GM18909 (cell line): Measurements from ENCODE around the gene PCBP3.

Experiments used
- ATAC-seq: cut with Tn5 transposase; IDR thresholded peaks from one replicate; pipeline ENCODE4 v1.9.1; 2021; ENCODE audit warnings: mild to moderate bottlenecking; ENCODE audit not compliant: unreplicated experiment, poor library complexity

Gene PCBP3

DNA sequence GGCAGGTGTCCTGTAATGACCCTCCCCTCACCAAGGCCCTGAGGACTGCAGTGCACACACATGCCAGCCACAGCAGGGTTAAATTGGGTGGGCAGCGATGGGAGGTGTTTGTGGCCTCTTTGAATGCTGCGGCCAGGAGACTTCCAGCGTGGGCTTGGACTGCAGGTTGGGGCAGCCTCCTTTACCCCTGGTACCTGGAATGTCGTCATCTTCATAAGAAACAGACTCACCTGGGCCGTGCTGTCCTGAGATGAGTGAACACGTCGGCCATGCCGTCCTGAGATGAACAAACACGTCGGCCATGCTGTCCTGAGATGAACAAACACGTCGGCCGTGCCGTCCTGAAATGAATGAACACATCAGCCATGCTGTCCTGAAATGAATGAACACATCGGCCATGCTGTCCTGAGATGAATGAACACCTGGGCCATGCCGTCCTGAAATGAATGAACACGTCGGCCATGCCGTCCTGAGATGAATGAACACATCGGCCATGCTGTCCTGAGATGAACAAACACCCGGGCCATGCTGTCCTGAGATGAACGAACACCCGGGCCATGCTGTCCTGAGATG is 288.0 kb downstream of the PCBP3 start:
- ATAC-seq, result no peak

DNA sequence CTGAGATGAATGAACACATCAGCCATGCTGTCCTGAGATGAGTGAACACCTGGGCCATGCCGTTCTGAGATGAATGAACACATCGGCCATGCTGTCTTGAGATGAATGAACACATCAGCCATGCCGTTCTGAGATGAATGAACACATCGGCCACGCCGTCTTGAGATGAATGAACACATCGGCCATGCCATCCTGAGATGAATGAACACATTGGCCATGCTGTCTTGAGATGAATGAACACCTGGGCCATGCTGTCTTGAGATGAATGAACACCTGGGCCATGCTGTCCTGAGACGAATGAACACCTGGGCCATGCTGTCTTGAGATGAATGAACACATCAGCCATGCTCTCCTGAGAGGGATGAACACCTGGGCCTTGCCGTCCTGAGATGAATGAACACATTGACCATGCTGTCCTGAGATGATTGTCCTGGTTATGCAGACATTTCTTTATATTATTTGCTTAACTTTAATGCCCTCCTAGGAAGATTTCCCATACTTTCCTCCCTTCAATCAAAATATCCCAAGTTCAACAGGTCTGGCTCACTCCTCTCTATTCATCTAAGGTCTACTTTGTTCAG is 289.5 kb downstream of the PCBP3 start:
- ATAC-seq, result no peak

DNA sequence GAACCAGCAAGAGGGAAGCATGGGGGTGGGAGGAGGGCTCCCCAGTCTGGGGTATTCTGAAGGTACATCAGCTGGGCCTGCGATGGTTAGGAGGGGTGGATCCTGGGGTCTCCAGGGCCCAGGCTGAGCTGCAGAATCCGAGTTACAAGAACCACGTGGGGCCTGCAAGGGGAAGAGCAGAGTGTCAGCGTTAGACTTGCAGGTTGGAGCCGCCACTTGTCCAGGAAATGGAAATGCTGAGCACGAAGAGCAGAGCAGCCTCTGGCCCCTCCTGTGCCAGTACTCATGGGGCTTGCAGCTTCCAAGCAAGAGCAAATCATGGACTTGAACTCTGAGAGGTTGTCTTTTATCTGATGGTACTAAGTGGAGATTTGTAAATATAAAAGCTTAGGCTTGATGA is 290.6 kb downstream of the PCBP3 start:
- no peak for ATAC-seq

DNA sequence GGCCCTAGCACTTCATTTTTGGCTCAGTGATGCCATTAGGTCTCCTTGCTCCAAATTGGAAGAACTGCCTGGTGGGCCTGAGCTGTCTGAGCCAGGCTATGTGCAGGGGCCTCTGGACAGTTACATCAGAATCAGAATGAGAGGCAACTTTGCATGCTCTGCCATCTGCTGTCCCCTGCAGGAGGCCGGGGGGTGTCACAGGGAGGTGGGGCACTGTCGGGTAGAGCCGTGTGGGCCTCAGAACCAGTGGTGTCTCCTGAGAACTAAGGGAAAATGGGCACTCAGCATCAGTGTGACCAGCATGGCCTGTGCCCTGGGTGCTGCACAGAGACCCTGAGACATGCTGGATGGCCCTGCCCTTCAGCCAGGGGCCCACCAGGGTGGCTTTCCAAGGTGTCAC is 291.0 kb downstream of the PCBP3 start:
- ATAC-seq, result no peak

DNA sequence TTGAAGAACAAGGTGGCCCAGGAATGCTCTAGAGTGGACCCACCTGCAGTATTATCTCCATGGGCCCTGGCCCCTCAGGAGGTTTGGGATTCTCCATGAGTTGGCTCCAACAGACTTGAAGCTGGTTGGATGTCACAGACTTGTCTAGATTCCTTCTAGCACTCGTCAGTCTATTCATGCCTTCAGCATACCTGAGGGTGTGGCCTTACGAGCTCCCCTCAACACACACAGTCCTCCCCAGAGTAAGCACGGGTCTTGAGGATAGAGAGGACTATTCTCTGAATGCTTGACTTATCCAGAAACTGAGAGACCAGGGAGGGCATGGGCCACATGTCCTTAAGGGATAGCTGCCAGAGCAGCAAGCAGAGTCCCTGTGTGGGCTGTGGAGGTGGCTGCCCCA is 292.1 kb downstream of the PCBP3 start:
- ATAC-seq, result no peak

DNA sequence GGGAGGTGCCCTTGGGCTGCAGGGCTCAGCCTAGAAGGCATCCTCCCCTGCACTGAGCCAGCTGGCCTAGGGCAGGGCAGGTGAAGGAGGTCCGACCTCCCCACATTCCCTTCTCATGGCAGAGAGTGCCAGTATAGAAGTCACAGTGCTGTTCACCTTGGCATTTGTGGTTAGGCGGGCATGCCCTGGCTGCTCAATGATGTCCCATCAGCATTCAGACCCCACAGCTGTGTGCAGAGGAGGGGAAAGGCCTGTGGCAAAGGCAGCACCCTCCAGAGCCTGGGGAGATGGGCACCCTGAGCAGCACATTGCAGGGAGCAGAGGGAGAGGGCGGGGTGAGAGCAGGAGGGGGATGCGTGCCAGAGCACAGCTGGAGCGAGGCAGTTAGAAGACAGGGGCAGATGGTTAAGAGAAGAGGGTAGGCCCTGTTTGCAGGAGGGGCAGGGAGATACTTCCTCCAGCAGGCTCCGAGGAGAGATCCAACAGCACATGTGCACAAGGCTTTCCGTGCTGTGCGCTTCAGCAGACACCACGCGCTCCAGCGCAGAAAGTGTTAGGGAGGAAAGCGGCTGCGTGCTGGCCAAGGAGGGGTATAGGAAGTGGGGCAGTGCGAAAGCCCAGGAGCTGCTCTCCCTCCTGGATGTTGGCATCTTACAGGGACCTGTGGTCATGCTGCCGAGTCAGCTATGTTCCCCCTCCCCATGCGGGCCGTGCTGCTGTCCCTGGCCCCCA is 294.4 kb downstream of the PCBP3 start:
- no peak for ATAC-seq

DNA sequence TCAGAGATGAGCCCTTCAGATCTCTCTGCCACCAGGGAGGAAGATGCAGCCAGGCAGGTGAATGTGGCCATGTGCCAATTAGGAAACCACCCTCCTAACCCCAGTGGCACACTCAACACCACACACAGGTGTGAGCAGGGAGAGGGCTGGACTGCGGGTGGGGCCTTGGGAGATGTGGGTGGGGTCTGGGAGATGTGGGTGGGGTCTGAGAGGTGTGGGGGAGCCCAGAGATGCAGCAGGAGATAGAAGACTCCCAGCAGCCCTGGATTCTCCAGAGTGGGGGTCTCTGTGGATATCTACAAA is 294.9 kb downstream of the PCBP3 start:
- no peak for ATAC-seq

DNA sequence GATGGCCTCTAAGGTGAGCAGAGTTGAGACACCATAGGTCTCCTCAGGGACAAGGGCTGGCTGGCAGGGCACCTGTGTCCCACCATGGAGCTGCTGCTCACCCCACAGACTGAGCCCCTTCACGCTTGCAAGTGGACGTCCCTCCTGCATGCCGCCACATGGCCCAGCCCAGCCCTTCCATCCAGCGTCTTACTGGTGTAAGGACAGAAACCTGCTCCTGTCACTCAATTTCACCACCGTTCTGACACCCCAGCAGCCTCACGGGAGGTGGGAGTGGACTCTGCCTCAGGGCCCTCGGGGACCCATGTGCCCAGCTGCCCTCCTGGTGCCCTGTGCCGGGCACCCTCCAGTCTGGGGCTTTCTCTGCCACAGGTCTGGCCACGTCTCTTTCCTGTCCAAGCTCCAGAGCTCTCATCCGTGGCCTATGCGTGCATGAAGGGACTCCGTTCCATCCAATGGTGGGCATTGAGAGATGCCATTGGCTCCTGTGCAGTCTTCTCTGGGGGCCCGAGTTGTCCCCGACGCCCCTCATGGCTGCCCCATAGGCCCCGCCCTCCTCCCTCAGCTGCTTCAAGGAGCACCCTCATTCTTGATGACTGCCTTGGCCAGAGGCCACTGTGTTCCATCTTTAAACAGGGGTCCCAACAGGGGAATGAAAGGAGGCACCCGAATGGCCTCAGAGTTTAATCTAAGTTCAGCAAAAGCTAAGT is 295.4 kb downstream of the PCBP3 start:
- no peak for ATAC-seq

DNA sequence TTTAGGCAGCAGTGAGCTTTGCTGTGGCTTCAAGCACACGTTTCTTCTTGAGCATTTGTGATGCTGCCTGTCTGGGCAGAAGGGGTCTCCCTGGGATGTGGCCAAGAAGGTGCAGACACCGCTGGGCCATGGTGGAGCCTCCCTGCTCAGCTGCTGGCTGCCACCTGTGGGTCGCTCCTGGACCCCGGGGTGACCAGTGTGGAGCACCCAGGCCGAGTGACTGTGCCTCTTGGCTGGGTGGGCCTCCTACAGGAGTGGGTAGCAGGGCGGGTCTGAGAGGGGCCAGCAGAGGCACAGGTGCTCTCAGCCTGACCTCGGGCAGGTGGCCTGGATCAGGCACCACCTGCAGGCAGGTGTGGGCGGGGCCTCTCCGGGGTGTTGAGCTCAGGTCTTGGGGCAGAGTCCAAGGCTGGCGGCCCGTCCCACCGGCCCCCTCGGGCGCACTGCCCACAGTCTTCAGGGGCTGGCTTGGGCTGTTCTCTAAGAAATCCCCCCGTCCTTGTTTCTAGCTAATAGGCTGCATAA is 296.1 kb downstream of the PCBP3 start:
- ATAC-seq, result no peak

DNA sequence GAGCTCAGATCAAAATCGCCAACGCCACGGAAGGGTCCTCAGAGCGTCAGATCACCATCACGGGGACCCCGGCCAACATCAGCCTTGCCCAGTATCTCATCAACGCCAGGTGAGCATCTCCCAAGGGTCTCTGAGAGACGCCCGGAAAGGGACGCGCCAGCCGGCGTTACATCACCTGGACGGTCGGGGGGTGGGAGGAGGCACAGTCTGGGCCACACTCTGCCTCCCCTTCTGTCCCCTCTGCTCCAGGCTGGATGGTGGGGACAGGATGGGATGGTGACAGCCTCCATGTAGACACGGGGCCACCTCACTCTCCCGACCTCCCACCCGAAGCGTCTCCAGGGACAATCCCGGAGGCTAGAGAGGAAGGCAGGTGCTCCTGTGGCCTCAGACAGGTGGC is 296.6 kb downstream of the PCBP3 start:
- ATAC-seq, result no peak

DNA sequence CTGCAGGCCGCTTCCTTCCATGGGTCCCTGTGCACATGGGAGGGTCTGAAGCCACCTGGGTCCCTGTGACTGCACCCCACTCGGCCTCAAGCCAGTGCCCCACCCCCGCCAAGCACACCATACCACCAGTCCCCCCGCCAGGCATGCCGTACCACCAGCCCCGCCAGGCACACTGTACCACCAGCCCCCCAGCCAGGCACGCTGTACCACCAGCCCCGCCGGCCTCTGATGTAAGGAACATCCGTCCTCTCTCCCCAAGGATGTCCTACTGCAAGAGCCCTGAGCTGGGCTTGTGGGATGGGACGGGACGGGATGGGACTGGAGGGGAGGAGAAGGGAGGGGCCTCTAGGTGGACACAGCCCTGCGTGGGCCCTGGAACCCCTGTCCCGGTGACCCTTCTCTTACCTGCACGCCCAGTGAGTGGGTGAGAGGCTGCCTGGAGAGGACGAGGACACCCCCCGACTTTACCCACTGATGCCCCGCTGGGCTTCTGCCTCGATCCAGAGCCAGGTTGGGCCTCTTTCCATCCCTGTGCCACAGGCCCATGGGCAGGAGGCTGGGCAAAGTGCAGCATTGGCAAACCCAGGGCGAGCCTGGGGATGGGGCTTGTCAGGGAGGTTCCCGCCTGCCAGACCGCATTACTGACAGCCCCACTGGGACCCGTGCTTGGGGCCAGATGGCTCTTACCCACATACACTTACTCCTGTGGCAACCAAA is 297.3 kb downstream of the PCBP3 start:
- ATAC-seq, result no peak

DNA sequence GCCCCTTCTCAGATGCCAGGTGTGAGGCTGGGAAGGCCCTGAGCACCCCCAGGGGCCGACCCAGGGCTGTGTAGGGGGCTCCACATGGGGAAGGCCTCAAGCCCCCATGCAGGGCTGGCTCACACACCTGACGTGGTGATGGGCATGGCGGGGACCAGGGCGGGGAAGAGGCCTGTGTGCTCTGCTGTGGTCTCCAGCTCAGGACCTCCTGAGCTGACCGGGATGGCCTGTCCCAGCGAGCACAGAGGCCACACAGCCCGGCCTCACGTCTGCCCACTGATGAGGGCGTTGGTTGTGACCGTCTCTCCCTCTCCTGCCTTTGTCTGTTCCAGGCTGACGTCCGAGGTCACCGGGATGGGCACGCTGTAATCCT is 297.8 kb downstream of the PCBP3 start:
- ATAC-seq, result no peak

DNA sequence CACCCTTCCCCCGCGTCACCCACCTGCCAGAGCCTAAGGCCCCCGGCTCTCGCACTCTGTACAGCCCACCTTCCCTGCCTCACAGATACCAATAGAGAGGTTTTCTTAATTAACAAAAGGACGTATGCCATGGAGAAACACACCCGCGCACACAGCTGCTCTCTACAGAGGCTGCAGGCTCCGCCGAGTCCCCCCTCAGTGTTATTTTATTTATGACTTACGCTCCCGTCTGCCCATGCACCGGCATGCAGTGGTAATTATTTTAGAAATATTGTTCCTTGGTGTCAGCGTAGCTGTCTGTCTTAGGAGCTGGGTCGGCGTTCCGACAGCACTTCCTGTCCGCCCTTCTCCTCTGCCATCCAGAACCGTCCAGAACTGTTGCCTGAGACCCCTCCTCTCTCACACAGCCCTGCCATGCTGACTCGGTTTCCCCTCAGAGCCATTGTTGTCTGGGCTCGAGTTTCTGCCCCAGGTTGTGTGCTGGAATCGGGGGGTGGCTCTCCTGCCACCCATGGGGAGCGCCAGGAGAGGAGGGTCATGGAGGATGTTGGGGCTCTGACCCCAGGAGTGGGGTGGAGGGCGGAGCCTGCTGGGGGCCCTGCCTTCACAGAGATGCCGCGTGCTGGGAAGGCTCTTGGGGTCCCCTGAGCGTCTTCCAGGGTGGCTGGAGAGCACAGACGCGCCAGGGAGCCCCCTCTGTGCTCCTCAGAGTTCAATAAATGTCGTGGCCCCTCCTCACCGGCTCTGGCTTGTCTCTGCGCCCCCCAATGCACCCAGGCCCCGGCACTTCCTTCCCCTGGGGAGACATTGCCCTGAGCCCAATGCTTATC is 298.4 kb downstream of the PCBP3 start:
- ATAC-seq, result no peak

DNA sequence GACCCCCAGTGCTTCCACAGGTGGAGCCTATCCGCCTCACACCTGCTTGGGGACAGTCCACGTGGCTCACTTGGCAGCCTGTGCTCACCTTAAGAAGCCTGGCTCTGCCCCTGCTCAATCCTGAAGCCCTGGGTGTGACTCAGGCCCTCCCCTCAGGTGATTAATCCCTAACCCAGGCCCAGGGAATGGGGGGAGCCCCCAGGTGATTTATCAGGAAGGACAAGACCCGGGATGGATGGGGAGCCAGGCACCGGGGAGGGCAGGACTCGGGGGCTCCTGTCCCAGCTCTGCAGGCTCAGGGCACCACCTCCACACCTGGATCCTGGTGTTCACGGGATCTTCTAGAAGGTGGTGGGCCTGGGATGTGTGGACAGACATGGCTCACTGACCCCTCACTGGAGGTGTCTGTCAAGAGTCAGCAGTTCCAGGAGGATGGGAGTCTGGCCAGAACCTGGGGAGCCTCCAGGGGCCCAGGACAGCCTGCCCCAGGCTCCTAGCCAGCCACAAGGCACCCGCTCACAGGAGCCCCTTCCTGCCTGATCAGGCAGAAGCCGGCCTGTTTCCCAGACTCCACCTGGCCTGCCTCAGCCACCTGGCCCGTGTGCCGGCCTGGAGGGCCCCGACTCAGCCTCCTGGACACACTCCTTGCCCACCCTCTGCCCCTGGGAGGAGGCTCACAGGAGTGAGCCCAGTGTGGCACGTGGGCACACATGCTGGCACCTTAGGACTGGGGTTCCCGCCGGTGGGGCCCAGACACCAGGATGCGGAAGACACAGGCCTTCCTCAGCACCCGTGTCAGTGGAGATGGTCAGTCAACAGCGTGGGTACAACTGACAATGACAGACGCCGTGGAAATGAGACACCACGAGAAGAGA is 299.5 kb downstream of the PCBP3 start:
- no peak for ATAC-seq

DNA sequence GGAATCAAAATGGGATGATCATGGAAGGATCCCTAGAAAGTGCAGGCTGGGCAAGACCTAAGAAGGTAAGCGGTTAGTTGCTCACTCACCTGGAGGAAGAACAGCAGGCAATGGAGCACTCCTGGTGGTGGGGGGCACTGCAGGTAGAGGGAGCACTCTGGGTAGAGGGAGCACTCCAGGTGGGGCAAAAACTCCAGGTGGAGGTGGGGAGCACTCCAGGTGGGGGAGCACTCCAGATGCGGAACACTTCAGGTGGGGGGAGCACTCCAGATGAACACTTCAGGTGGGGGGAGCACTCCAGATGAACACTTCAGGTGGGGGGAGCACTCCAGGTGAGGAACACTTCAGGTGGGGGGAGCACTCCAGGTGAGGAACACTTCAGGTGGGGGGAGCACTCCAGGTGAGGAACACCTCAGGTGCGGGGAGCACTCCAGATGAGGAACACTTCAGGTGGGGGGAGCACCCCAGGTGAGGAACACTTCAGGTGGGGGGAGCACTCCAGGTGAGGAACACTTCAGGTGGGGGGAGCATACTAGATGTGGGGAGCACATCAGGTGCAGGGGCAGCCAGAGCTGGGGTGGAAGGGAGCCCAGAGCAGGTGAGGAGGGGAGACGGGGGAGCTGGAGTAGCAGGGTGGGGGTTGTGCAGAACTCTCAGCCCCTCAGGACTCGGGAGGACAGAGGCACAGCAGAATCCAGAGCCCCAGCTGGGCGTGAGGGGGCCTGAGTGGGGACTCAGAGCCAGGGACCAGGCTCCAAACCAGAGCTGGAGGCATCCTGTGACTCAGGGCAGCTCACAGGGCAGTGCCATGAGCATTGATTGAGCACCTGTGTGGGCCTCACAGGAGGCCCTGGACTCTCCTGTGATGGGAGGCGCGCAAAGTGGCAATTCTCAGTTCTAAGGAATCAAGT is 300.4 kb downstream of the PCBP3 start:
- no peak for ATAC-seq

DNA sequence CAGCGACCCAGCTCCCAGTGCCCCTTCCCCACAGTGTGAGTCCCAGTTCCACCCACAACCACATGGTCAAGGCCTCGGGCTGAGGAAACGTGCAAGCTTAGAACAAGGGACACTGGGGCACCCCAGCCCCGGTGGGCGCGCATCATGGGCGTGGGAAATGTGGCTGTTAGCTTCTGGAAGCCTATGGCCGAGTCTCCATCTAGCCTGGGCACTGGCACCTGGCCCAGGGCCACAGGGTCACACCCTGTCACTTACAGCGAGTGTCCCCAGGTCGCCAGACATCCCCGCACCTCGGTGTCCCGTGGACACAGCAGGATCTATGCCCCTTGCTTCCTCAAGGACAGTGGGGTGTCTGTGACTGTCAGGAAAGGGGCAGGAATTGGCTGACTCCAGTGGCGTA is 301.1 kb downstream of the PCBP3 start:
- no peak for ATAC-seq

DNA sequence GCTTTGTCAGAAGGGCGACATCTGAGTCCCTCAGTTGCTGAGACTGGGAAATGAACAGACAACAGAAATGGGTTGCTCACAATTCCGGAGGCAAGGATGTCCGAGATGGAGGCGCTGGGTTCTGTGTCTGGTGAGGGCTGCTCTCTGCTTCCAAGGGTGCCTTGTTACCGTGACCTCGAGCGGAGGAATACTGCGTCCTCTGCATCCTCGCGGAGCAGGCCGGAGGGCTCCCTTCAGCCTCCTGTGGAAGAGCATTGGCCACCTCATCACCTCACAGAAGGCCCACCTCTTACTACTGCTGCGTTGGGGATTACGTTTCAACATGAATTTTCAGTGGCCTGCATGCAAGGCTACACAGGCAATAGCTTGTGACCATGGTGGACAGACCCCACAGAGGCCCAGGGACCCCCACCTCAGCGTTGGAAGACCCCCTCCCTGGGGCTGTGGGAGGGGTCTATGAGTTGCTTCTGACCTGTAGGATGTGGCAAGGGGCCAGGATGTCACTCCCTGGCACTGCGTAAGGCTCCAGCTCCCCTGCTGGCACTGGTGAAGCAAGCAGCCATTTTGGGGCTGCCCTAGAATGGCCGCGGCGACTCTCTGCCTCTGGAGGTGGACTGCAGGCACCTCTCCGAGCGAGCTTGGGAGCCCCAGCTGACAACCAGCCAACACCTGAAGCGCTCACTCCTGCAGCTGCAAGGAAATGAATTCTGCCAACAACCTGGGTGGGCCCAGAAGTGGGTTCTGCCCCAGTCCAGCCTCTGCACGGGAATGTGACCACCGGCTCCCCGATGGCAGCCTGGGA is 301.7 kb downstream of the PCBP3 start:
- ATAC-seq, result no peak
